Adrenal gland (tissue), 5 donors: ENCODE results near the gene ACADM.

Experiments used
- POLR2A ChIP-seq, 2 donors: fragments of 450-650 bp; IDR thresholded peaks; one replicate each; pipeline ENCODE4 v1.6.1; 2017; ENCODE audit warnings: antibody characterized with exemption in 2 of 2, mild to moderate bottlenecking in 2 of 2, moderate library complexity in 1 of 2
- TF ChIP-seq, protein P1 (sequence below), 6 experiments: fragments of 450-650 bp in 4 of 6; fragments of 200-600 bp in 2 of 6; sonication (generic) in 1 of 6; IDR thresholded peaks; 1 replicate in 5 of 6; 2 replicates in 1 of 6; pipeline versions ENCODE4 v1.5.1 to v1.8.0; 2016 to 2021; ENCODE audit warnings: antibody characterized with exemption in 6 of 6, mild to moderate bottlenecking in 2 of 6, moderate library complexity in 1 of 6
- donor health status: DM: no; HTN: no; CAD: no.

- TF ChIP-seq, protein P1, sequence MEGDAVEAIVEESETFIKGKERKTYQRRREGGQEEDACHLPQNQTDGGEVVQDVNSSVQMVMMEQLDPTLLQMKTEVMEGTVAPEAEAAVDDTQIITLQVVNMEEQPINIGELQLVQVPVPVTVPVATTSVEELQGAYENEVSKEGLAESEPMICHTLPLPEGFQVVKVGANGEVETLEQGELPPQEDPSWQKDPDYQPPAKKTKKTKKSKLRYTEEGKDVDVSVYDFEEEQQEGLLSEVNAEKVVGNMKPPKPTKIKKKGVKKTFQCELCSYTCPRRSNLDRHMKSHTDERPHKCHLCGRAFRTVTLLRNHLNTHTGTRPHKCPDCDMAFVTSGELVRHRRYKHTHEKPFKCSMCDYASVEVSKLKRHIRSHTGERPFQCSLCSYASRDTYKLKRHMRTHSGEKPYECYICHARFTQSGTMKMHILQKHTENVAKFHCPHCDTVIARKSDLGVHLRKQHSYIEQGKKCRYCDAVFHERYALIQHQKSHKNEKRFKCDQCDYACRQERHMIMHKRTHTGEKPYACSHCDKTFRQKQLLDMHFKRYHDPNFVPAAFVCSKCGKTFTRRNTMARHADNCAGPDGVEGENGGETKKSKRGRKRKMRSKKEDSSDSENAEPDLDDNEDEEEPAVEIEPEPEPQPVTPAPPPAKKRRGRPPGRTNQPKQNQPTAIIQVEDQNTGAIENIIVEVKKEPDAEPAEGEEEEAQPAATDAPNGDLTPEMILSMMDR (IDR thresholded peaks at IDR 0.05): no peak
- no peak for TF ChIP-seq POLR2A (IDR thresholded peaks at IDR 0.05)
Measured at GRCh38 chr1:75725861-75726361, 1.4 kb downstream of the ACADM start.
